Measurements from ENCODE around the gene SF3B2.

SF3B2 gene

DNA sequence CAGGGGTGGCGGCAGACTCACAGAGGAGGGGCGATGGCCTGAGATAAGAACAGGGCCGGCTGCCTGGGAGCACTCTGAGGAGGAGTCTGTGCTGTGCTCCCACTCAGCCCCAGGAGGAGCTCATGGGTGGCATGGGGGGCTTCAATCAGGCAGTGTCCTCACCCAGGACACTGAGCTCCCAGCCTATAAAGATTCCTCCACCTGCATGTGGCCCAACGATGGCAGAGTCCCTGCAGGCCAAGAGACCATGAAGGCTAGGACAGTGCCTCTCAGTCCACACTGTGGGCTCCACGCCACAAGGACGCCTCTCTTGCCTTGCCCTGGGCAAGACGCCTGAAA lies 38.4 kb upstream of the SF3B2 start:
- no peak overlapping the region for H3K27ac ChIP-seq
- TF ChIP-seq, protein P1, sequence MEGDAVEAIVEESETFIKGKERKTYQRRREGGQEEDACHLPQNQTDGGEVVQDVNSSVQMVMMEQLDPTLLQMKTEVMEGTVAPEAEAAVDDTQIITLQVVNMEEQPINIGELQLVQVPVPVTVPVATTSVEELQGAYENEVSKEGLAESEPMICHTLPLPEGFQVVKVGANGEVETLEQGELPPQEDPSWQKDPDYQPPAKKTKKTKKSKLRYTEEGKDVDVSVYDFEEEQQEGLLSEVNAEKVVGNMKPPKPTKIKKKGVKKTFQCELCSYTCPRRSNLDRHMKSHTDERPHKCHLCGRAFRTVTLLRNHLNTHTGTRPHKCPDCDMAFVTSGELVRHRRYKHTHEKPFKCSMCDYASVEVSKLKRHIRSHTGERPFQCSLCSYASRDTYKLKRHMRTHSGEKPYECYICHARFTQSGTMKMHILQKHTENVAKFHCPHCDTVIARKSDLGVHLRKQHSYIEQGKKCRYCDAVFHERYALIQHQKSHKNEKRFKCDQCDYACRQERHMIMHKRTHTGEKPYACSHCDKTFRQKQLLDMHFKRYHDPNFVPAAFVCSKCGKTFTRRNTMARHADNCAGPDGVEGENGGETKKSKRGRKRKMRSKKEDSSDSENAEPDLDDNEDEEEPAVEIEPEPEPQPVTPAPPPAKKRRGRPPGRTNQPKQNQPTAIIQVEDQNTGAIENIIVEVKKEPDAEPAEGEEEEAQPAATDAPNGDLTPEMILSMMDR (conservative IDR thresholded peaks at IDR 0.05) = no peak
- TF ChIP-seq ZFX (IDR thresholded peaks at IDR 0.05) = no peak

DNA sequence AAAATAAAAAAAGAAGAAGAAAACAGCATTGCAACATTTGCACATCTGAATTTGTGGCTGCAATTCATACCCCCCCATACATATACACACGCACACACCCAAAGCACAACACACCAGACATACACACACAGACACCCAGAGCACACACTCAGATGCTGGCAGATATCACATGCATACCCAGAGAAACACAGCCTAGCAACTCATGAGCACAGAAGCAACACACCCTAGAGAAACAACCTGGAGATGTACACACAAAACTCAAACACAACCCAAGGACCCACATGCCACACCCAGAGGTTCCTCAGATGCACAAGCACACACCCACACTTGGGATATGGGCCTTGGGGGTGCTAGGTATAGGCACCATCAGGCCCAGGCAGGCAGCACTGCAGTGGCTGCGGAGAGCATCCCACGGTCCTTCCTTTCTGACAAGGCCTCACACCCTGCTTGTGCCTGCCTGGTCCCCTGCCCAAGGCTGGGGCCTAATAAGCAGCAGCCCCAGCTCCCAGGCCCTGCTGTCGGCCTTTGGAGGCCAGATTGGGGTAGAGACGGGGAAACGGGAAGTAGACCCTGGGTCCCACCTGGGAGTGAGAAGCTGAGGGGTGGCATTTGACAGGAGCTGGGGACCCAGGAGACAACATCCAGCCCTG lies 37.2 kb upstream of the SF3B2 start:
- no peak overlapping the region for H3K27ac ChIP-seq
- TF ChIP-seq ZFX (IDR thresholded peaks at IDR 0.05) = no peak
- TF ChIP-seq, protein P1 (conservative IDR thresholded peaks at IDR 0.05) = no peak

DNA sequence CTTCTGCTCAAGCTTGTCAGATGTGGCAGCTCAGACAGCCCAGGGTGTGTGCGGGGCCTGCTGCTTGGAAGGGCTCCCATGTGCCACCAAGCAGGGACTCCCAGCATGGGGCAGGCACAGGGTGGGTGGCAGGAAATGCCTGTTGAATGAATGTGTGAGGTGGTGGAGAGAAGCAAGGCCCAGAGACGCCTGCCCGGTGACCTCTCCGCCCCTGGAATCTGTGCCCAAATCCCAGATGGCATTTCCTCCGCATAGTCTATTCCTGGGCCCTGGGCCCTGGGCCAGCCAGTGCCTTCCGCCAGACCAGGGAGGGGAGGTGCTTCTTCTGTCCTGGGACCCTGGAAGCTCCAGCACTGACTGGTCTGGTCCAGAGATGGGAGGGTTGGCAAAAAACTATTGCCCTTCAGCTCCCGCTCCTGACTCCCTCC lies 36.7 kb upstream of the SF3B2 start:
- no peak for TF ChIP-seq ZFX (IDR thresholded peaks at IDR 0.05)
- TF ChIP-seq, protein P1 (conservative IDR thresholded peaks at IDR 0.05) = no peak
- no peak overlapping the region for H3K27ac ChIP-seq

DNA sequence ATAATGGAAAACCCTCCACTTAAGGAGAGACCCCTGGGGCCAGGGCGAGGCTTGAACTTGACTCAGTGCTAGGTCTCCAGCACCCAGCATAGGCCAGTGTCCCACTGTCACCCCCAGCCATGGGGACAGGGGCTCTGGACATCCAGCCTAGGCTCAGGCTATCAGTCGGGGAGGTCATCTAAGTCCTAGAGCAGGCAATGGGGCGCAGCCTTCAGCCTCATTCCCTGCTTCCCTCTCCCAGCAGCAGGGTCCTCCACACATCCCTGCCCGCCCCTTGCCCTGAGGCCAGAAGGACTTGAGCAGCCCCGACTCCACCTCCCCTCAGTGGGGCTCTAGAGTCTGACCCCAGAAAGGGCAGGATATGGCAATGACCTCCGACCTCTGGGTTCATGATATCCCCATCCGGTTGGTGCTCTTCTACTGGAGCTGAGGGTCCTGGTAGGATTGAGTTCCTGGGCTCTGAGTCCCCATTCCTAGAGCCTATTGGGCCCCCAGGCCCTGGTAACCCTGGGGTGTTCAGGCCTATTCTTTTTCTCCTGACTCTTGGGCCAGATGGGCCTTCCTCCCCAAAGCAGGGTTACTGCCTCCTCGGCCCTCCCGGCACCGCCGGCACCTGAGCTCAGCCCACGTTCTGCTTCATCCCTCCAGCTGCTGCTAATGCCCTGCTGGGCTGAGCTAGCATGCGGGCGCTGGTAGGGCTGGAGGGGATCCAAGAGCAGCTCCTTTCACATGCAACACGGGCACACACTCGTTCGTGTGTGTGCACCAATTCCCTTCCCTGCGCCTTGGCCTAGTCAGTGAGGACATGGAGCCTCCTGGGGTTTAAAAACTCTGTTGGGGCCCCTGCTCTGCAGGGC lies 36.0 kb upstream of the SF3B2 start:
- H3K27ac ChIP-seq = no peak overlapping the region

DNA sequence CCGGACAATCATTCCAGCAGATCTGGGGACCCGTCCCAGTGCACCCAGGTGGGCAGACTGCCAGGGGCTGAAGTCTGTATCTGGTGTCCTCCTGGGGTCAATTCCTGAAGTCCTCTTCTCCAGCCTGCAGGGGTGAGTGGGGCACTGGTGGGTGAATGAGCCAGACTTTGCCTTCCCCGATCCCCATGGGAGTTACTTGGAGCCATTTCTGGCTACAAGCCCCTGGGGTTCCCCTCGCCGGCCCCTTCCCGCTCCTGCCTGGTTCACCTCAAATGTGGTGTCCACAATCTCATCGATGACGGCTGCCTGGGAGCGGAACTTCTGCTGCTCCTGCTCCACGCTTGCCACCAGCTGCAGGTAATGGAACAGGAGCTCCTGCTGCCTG lies 35.4 kb upstream of the SF3B2 start:
- H3K27ac ChIP-seq = no peak overlapping the region
- TF ChIP-seq, protein P1 (conservative IDR thresholded peaks at IDR 0.05) = no peak
- TF ChIP-seq ZFX (IDR thresholded peaks at IDR 0.05) = no peak

More for the DNA sequence above, 36.0 kb upstream of the SF3B2 start:
- TF ChIP-seq ZFX (IDR thresholded peaks at IDR 0.05) = no peak
- TF ChIP-seq, protein P1 (conservative IDR thresholded peaks at IDR 0.05) = no peak

DNA sequence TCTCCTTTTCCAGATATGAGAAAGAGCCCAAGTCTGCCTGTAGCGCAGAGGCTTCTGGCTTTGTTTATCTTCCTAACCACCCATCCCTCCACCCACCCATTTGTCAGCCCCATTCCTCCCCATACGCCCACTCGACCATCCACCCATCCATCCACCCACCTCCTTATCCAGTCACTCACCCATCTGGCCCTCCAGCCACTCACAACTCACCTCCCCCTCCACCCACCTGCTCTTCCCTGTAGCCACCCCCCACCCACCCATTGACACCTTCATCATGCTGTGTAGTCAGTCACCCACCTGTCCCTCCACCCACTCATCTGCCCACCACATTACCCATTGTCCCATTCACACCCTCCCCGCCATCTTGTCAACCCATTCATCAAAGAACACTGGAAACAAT lies 34.8 kb upstream of the SF3B2 start:
- H3K27ac ChIP-seq = no peak overlapping the region
- TF ChIP-seq, protein P1 (conservative IDR thresholded peaks at IDR 0.05) = no peak
- TF ChIP-seq ZFX (IDR thresholded peaks at IDR 0.05) = no peak

DNA sequence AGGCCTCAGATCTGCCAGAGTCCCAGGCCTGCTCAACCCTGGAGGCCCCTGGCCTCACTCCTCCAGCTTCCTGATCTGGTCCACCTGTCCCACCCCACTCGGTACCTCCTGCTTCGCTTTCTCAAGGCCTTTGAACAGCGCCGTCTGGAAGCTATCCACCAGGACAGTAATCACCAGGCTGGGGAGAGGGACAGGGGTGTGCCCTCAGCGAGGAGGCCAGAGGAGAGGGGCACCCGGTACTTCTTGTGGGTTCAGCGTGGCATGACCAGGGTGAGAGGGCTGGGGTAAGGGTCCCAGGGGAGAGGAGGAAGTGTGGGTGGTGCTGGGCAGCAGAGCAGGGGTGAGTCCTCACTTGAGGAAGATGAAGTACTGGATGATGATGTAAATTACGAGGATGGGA lies 32.0 kb upstream of the SF3B2 start:
- H3K27ac ChIP-seq = no peak overlapping the region
- no peak for TF ChIP-seq ZFX (IDR thresholded peaks at IDR 0.05)
- TF ChIP-seq, protein P1 (conservative IDR thresholded peaks at IDR 0.05) = no peak

Measured in C4-2B (cell line).